Germinal center (tissue), 1 donor: ENCODE measurements around the gene HIF3A.
"Not testable (repeated sequence)": the region's sequence is repeated elsewhere in the genome, so short reads cannot be mapped to it uniquely, and the experiment has no call there.

Experiments used
- DNase-seq: peaks from one replicate; pipeline ENCODE4 v3.0.0; 2012; ENCODE audit warnings: mixed read lengths, low spot score

The HIF3A gene

GRCh38 chr19:46361915-46362314, 65.1 kb downstream of the HIF3A start:
- no peak for DNase-seq

DNA sequence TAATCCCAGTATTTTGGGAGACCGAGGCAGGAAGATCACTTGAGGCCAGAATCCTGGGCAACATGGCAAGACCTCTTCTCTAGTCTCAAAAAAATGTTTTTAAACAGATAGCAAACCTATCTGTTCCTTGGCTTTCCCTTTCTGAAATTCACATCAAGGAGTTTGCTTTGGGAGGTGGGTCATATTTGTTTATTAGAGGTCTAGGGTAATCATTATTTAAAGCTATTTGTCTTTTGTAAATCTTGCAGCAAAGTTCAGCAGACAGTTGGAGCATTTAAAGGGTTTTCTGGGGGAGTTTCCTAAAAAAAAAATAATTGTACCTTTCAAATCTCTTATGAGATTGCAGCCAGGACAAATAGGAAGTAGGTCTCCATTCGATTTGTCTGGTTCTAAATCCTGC, 67.5 kb downstream of the HIF3A start:
- DNase-seq: no peak

DNA sequence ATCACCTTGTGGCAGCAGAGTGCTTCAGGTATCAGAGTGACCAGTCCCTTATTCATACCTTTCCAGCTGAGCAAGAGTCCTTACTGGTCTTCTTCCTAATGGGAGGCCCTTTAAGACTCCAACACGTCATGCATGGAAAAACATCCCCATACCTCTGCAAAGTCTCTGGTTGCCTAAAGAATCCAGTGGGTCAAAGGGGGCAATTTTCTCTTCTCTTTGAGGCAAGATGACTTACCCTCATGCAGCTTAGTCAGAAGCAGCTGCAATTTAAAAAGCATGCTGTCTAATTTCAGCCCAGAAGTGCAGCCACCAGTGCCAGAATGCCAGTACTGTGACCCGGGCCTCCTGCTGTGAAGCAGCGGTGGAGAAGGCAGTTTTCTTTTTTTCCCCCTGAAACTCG, 68.7 kb downstream of the HIF3A start:
- no peak for DNase-seq

DNA sequence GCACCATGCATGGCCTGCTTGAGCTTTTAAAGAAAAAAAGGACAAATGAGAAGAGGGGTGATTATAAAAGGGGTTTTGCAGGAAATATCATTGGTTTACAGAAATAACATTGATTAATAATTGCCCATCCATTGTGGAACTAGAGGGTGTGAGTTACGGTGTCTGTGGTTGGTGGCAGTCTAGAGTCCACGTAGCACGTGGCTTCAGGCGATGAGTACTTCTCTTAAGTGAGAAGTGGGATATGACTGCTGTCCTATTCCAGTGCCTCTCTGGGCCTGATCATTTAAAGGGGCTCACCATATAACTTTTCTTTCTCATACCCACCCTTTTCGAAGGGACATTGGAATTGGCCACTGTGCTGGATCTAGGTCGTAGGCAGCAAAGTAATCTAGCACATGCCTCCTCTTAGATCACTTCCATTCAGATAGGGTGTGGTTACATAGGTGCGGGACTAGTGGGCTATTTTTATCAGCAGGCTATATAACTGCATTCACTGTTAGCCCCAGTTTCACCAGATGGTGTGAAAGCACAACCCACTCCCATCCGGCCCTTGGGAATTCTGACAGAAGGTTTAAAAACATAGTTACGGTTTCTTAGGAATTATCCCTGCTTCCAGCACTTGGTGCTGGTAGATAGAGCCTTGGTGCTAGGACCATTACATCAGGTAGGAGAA, 69.9 kb downstream of the HIF3A start:
- no peak for DNase-seq

GRCh38 chr19:46367426-46367825, 70.6 kb downstream of the HIF3A start:
- no peak for DNase-seq

GRCh38 chr19:46368116-46368515, 71.3 kb downstream of the HIF3A start:
- DNase-seq: no peak

DNA sequence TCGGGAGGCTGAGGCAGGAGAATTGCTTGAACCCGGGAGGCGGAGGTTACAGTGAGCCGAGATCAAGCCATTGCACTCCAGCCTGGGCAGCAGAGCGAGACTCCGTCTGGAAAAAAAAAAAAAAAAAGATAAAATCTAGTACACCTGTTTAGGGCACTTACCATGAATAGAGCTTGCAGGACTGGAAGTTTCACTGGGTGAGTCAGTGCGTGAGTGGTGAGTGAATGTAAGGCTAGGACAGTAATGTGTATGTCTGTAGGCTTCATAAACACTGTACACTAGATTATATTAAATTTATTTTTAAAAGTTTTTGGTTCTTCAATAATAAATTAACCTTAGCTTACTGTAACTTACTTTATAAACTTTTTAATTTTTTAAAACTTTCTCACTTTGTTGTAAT, 73.0 kb downstream of the HIF3A start:
- no peak for DNase-seq

GRCh38 chr19:46371371-46371901, 74.6 kb downstream of the HIF3A start:
- no peak for DNase-seq

DNA sequence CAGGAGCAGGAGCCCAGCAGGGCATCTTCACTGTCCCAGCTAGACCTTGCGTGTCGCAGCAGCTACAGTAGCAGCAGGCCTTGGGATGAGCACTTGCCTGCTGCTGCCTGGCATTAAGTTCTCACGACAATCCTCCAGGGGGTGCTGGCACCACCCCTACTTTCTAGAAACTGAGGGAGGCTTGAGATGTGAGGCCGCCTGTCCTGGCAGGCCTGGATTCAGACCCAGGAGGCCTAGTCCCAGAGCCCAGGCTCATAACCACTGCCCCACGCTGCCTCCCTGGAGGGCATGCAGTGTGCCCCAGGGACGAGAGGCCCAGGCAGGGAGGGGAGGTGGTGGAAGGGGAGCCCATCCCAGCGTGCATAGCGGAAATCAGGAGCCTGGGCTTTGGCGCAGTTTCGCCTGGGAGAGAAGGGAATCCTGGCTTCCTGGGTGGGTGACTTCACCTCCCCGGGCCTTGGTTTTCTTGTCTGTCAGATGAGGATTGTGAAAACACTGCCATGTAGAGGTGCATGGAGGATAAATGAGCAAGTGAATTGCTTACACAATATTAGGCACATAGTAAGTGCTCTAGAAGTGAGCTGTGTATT, 76.2 kb downstream of the HIF3A start:
- no peak for DNase-seq

- no peak for DNase-seq
These were observed 76.9 kb downstream of the HIF3A start for GRCh38 chr19:46373491-46374359.

DNA sequence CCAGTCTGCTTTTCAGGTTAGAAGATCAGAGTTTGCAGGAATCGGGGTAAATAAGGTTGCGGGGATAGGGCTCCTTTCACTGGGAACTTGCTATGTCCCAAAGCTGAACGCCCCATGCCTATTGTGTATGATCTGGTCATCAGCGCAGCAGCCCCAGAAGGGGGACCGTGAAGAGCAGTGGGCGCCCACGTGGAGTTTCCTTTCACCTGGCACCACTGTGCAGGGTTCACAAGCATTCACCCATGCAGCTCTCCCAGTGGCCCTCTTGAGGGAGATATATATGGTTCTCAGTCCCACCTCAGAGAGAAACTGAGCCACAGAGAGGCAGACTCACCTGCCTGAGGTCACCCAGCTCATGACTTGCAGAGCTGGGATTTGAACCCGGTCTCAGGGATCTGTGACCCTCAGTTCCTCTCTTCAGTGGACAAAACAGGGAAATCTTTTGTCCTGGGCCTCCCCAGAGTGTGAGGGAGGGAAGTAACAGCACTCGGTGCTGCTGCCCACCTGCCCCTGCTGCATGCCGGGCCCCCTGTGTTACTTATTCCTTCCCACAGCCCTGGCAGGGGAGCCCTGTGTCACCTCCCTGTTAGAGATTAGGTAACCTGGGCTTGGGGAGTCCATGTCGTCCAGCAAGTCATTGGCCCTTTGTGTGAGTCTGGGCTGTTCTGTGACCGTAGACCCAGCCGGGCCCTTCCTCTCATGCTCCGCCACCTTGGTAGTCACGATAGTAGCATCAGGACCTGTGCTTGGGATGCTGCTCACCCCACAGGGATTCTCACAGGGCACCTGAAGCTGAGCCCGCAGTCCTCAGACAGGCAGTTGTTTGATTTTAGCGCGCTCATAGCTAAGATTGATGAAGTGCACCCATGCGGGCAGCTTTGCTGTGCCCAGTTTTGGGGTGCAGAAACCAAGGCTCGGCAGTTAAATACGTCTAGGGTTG, 78.0 kb downstream of the HIF3A start:
- DNase-seq: no peak

GRCh38 chr19:46375476-46376067, 78.7 kb downstream of the HIF3A start:
- not testable (repeated sequence) for DNase-seq

- no peak for DNase-seq
These were observed 79.7 kb downstream of the HIF3A start for GRCh38 chr19:46376241-46377153.

DNA sequence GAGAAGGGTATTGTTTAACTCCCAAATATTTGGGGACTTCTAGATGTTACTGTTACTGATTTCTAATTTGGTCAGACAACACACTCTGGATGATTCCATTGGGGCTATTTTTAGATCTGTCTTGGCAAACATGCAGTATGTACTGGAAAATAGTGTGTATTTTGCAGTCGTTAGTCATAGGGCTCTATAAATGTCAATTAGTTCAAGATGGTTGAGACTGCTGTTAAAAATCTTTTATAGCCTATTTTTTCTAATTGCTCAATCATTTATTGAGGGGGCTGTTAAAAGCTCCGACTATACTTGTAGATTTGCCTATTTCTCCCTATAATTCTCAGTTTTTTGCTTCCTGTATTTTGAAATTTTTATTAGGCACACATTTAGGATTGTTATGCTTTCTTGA, 81.4 kb downstream of the HIF3A start:
- no peak for DNase-seq

GRCh38 chr19:46380690-46381089, 83.8 kb downstream of the HIF3A start:
- no peak for DNase-seq

- no peak for DNase-seq
These were observed 84.5 kb downstream of the HIF3A start for GRCh38 chr19:46381346-46381745.

DNA sequence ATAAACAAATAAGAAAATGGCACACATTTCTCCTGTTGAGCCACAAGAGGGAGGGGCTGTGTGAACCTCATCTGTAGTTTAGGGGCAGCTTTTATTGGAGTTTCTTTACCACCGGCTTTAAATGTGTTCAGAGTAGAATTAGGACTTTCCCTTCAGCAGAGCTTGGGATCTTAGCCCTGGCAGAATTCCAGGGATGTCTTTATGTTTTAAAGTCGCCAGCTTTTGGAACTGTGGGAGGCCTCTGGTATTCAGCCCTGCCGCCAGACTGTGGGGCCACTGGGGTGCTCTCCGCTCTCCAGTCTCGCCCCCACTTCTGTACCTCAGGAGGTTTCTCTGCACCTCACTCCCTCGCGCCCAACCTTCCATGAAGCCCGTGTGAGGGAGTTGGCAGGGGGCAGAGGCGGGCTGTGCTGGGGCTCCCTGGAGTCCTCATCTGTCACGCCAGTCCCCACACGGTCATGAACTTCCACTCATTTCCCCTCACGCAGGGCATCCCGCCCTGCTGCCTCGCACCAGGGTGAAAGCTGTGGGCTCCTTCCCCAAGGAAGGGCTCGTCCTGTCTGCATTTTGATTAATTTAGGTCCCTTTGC, 85.0 kb downstream of the HIF3A start:
- DNase-seq: no peak

DNA sequence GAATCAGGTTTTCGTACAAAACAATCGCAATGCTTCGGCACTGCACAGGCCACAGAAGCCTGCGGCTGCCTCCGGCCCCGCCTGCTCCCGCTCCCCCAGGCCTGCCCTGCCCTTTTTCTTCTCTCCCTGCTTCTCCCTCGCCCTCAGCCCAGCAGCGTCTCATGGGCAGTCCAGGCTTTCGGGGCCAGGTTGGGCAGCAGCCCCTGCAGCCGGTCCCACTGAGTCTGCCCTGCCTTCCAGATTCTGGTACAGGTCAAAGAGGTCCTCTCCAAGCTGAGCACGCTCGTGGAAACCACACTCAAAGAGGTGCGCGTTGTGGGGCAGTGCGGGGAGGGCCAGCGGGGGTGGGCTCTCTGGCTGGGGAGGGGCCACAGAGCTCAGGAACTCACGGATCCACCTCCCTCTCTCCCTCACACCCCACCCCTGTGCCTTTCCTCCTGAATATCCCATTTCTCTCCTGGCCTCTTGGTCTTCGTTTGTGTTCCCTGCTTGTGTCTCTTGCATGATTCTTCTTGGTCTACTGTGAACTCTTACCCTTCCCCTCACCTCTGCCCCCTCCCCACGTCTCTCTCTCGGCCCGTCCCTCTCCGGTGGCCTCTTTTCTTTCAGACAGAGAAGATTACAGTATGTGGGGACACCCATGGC, 86.5 kb downstream of the HIF3A start:
- no peak for DNase-seq

DNA sequence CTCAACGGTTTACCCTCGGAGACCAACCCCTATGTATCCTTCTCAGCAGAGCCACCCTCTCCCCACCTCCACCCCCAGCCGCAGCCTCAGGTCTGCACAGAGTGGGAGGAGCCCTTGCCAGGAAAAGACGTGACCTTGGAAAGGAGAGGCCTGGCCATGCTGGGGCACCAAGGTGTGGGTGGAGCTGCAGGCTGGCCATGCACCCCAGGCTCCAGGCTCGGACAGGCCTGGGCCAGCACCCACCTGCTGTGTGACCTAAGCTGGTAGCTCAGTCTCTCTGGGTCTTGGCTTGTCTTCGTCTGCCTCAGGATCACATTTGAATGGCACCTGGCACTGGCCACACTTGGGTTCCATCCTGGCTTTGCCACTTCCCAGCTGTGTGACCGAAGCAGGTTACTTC, 87.0 kb downstream of the HIF3A start:
- no peak for DNase-seq
